Measurements from ENCODE around the gene DCC.

DNA sequence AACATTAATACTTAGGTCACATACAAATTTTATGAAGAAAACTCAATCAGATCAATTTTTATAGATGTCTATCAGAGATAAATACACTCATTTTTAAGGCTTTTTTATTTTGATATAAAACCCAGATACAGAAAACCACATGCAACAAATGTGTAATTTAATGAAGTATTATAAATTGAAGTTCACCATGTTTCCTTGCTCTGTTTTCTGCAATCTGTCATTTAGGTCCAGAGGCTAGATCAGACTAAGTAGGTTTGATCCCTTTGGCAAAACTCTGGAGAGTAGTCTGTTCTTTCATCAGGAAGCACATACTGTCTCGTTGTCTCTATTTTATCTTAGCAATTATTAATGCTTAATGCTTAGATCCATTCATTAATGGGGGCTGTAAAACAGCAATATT lies 1042.9 kb downstream of the DCC start:
- TF ChIP-seq, protein P1, sequence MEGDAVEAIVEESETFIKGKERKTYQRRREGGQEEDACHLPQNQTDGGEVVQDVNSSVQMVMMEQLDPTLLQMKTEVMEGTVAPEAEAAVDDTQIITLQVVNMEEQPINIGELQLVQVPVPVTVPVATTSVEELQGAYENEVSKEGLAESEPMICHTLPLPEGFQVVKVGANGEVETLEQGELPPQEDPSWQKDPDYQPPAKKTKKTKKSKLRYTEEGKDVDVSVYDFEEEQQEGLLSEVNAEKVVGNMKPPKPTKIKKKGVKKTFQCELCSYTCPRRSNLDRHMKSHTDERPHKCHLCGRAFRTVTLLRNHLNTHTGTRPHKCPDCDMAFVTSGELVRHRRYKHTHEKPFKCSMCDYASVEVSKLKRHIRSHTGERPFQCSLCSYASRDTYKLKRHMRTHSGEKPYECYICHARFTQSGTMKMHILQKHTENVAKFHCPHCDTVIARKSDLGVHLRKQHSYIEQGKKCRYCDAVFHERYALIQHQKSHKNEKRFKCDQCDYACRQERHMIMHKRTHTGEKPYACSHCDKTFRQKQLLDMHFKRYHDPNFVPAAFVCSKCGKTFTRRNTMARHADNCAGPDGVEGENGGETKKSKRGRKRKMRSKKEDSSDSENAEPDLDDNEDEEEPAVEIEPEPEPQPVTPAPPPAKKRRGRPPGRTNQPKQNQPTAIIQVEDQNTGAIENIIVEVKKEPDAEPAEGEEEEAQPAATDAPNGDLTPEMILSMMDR (conservative IDR thresholded peaks at IDR 0.05; ENCODE audit: low read depth, low read length) = no peak
- no peak for TF ChIP-seq EZH2 (IDR thresholded peaks at IDR 0.05; ENCODE audit: low read length, unreplicated experiment)

All from PC-3 (cell line).